K562 (cell line): ENCODE measurements around the gene USP17L13. TPM values are rescaled to one million over a fixed set of nuclear protein-coding genes. Genes with fewer than 3 reads are reported as not detected.
"Not testable (repeated sequence)": the region's sequence is repeated elsewhere in the genome, so short reads cannot be mapped to it uniquely, and the experiment has no call there.

Experiments used
- ATAC-seq: fragments of 200-7000 bp; cut with Tn5 transposase; 3 replicates; pipeline ENCODE4 v1.9.1; 2020; ENCODE audit warnings: moderate library complexity
- BruUV-seq: library from RNA; stranded (reverse); fragments of 400-500 nt; replicated peaks from 2 replicates; lab custom pipeline; 2021; lab: Mats Ljungman, UMichigan
- CTCF ChIA-PET: fragments of 300-600 bp; formaldehyde crosslinking; extraction: SDS; loops from one replicate; lab custom pipeline; 2021; ENCODE audit warnings: low intra/inter-chr PET ratio; lab: Yijun Ruan, JAX
- POLR2A ChIA-PET: fragments of 300-600, 350-650 bp; sonication (Branson Sonifier 250); formaldehyde crosslinking; extraction: SDS; loops from one replicate; lab custom pipeline; 2021; ENCODE audit warnings: antibody characterized with exemption, inconsistent platforms; lab: Yijun Ruan, JAX
- DNase-seq, 4 experiments: peaks; one replicate each; pipeline versions ENCODE4 v3.0.0 to v3.0.0-alpha.2; 2011 to 2018; ENCODE audit warnings: low spot score in 3 of 4, mixed read lengths in 3 of 4; ENCODE audit errors: extremely low read depth in 1 of 4
- FAIRE-seq: peaks from 2 replicates; lab custom pipeline; 2011; peaks lifted over from hg19 to GRCh38; lab: Jason Lieb, UNC
- H2AFZ ChIP-seq: 2 replicates; pipeline ENCODE4 v1.6.0; 2011; ENCODE audit warnings: low read depth, low read length, control low read depth, inconsistent platforms
- H3K27ac ChIP-seq: fragments of 200-600 bp; 3 replicates; pipeline ENCODE4 v1.8.0; 2011; ENCODE audit warnings: low read depth, mild to moderate bottlenecking, control low read depth, inconsistent platforms, low read length, moderate library complexity, mixed read lengths; ENCODE audit errors: extremely low read depth
- H3K27me3 ChIP-seq, 2 experiments: fragments of 300-600 bp in 1 of 2; 2 replicates in 1 of 2; 3 replicates in 1 of 2; pipeline versions ENCODE4 v1.6.0 to v1.8.0; 2011; ENCODE audit warnings: inconsistent platforms in 2 of 2, low read length in 2 of 2, mild to moderate bottlenecking in 1 of 2, mixed read lengths in 1 of 2, moderate library complexity in 1 of 2; ENCODE audit not compliant: control insufficient read depth in 2 of 2, insufficient read depth in 2 of 2
- H3K36me3 ChIP-seq: fragments of 300-600 bp; 3 replicates; pipeline ENCODE4 v1.8.0; 2011; ENCODE audit warnings: mild to moderate bottlenecking, low read length, inconsistent platforms; ENCODE audit not compliant: control insufficient read depth, insufficient read depth
- H3K4me1 ChIP-seq, 2 experiments: fragments of 200-600 bp in 1 of 2; replicated peaks in 1 of 2; 2 replicates in 1 of 2; 3 replicates in 1 of 2; pipeline versions ENCODE4 v1.5.1 to v1.8.0; 2011; ENCODE audit warnings: inconsistent platforms in 2 of 2, low read length in 2 of 2, mild to moderate bottlenecking in 1 of 2, mixed read lengths in 1 of 2, moderate library complexity in 1 of 2; ENCODE audit not compliant: control insufficient read depth in 2 of 2, insufficient read depth in 2 of 2
- H3K4me2 ChIP-seq: 2 replicates; pipeline ENCODE4 v1.6.1; 2011; ENCODE audit warnings: low read length, control low read depth, inconsistent platforms, mixed read lengths; ENCODE audit not compliant: insufficient read depth
- H3K4me3 ChIP-seq: fragments of 200-600 bp; sonication (generic), shearing (Covaris generic); 2 replicates; pipeline ENCODE4 v1.5.1; 2016; ENCODE audit warnings: control low read depth, inconsistent platforms
- H3K79me2 ChIP-seq: fragments of 200-600 bp; 3 replicates; pipeline ENCODE4 v1.8.0; 2011; ENCODE audit warnings: low read length, inconsistent platforms; ENCODE audit not compliant: control insufficient read depth, insufficient read depth
- H3K9ac ChIP-seq, 2 experiments: 2 replicates each; pipeline versions ENCODE4 v1.6.0 to v1.6.1; 2011; ENCODE audit warnings: low read depth in 2 of 2, low read length in 2 of 2, control low read depth in 1 of 2, inconsistent platforms in 1 of 2, mild to moderate bottlenecking in 1 of 2, mixed read lengths in 1 of 2; ENCODE audit not compliant: insufficient read depth in 1 of 2
- H3K9me1 ChIP-seq: one replicate; pipeline ENCODE4 v1.6.0; 2011; ENCODE audit warnings: inconsistent platforms, mild to moderate bottlenecking, low read length, moderate library complexity; ENCODE audit not compliant: control insufficient read depth, insufficient read depth
- H3K9me3 ChIP-seq: replicated peaks from 2 replicates; pipeline ENCODE4 v1.5.1; 2011; ENCODE audit warnings: low read depth, low read length, inconsistent platforms; ENCODE audit not compliant: control insufficient read depth, insufficient read depth
- H4K20me1 ChIP-seq: replicated peaks from 2 replicates; pipeline ENCODE4 v1.6.1; 2011; ENCODE audit warnings: low read length, inconsistent platforms, mixed read lengths; ENCODE audit not compliant: control insufficient read depth, insufficient read depth
- WGBS: fragments of 100-300 bp; shearing (Covaris generic); methylation state at CpG from one replicate; pipeline ENCODE4 v1.1.6; 2016; ENCODE audit warnings: low coverage, mixed read lengths; ENCODE audit not compliant: insufficient coverage; ENCODE audit errors: missing lambda C conversion rate; 5-methylcytosine and 5-hydroxymethylcytosine counted together
- in situ Hi-C: fragments of 300-500 bp; cut with MboI; formaldehyde crosslinking; loops from 4 replicates; pipeline ENCODE4 v1.15.0; 2018; ENCODE audit warnings: inconsistent platforms, mixed read lengths
- intact Hi-C: fragments of 100-400 bp; cut with micrococcal nuclease; formaldehyde crosslinking; loops from 2 replicates; pipeline ENCODE4 v1.14.2; 2022
- polyA plus RNA-seq, 8 experiments: library from polyadenylated mRNA; depleted of rRNA in 4 of 8; stranded (reverse) in 5 of 8; unstranded in 3 of 8; fragments of >200 nt; fragmentation: Nextera tagmentation in 2 of 8; fragmentation: Illumina TruSeq in 1 of 8; extraction: Ambion mirVana in 2 of 8; extraction: Trizol in 1 of 8; gene quantifications; 2 replicates each; pipeline versions ENCODE4 v1.2.1 to v1.2.3, GENCODE V29; 2011 to 2014; ENCODE audit warnings: inconsistent platforms in 1 of 8, missing spikeins in 1 of 8
- total RNA-seq, 7 experiments: library from RNA; depleted of rRNA in 6 of 7; stranded (reverse); fragments of >200 nt in 6 of 7; fragmentation: Illumina TruSeq in 2 of 7; extraction: Trizol in 2 of 7; gene quantifications; 2 replicates each; pipeline versions ENCODE4 v1.2.1 to v1.2.3, GENCODE V29; 2011 to 2021; ENCODE audit warnings: low replicate concordance in 1 of 7

USP17L13 gene
- total and polyA plus RNA-seq, 9 of the 15 experiments (the other 6 are each of a cell fraction or from before 2014, with no cell fraction given): not detected

DNA sequence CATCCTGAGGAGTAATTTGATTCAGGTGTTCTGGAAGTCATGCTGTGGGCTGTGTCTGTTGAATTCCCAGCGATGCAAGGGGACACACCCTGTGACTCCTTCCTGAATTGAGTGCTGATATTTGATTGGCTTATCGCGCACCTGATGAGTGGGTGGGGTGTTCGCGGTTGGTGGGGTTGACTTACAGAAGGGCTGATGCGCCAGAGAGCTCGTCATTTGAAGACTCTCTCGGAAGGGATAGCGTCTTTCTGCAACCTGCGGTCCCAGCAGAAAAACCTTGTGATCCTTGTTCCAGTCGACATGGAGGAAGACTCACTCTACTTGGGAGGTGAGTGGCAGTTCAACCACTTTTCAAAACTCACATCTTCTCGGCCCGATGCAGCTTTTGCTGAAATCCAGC, 28.4 kb downstream of the USP17L13 start, which contains the start of gene USP17L19:
Gene USP17L19 (plus strand): TSS at position 301 of the 400 bp plus-strand sequence. CDS start 0 bp downstream, at position 301.
- H3K9me3 ChIP-seq, H3K4me3 ChIP-seq, H3K27me3 ChIP-seq, H3K4me1 ChIP-seq, H4K20me1 ChIP-seq, H2AFZ ChIP-seq, intact Hi-C loops, DNase-seq, FAIRE-seq, POLR2A ChIA-PET, H3K27ac ChIP-seq, CTCF ChIA-PET, H3K9me1 ChIP-seq, H3K36me3 ChIP-seq, H3K9ac ChIP-seq, ATAC-seq, BruUV-seq, H3K4me2 ChIP-seq, H3K79me2 ChIP-seq: not testable (repeated sequence)
- WGBS: no CpG with 5 or more reads among the region's 13 CpGs
- in situ Hi-C loops: loop anchor here (25.0 kb wide), 1 partner anchor 266 kb away; no protein-coding TSS in a partner anchor

DNA sequence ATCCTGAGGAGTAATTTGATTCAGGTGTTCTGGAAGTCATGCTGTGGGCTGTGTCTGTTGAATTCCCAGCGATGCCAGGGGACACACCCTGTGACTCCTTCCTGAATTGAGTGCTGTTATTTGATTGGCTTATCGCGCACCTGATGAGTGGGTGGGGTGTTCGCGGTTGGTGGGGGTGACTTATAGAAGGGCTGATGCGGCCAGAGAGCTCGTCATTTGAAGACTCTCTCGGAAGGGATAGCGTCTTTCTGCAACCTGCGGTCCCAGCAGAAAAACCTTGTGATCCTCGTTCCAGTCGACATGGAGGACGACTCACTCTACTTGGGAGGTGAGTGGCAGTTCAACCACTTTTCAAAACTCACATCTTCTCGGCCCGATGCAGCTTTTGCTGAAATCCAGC, 33.1 kb downstream of the USP17L13 start, which contains the start of gene USP17L20:
Gene USP17L20 (plus strand): TSS at position 301 of the 400 bp plus-strand sequence. CDS start 0 bp downstream, at position 301.
- BruUV-seq, H3K4me1 ChIP-seq, FAIRE-seq, ATAC-seq, H3K9me3 ChIP-seq, H3K36me3 ChIP-seq, intact Hi-C loops, DNase-seq, H3K27ac ChIP-seq, H3K4me2 ChIP-seq, H3K27me3 ChIP-seq, CTCF ChIA-PET, H3K9ac ChIP-seq, H3K4me3 ChIP-seq, H2AFZ ChIP-seq, H3K79me2 ChIP-seq, POLR2A ChIA-PET, H4K20me1 ChIP-seq, H3K9me1 ChIP-seq: not testable (repeated sequence)
- in situ Hi-C loops: loop anchor here (25.0 kb wide), 1 partner anchor 271 kb away; no protein-coding TSS in a partner anchor
- no CpG with 5 or more reads among the region's 15 CpGs for WGBS

DNA sequence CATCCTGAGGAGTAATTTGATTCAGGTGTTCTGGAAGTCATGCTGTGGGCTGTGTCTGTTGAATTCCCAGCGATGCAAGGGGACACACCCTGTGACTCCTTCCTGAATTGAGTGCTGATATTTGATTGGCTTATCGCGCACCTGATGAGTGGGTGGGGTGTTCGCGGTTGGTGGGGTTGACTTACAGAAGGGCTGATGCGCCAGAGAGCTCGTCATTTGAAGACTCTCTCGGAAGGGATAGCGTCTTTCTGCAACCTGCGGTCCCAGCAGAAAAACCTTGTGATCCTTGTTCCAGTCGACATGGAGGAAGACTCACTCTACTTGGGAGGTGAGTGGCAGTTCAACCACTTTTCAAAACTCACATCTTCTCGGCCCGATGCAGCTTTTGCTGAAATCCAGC, 37.9 kb downstream of the USP17L13 start, which contains the start of gene USP17L21:
Gene USP17L21 (plus strand): TSS at position 301 of the 400 bp plus-strand sequence. CDS start 0 bp downstream, at position 301.
- H3K79me2 ChIP-seq, H3K27ac ChIP-seq, H3K36me3 ChIP-seq, H3K9me3 ChIP-seq, DNase-seq, POLR2A ChIA-PET, ATAC-seq, H3K4me1 ChIP-seq, FAIRE-seq, H3K27me3 ChIP-seq, BruUV-seq, H3K4me2 ChIP-seq, H4K20me1 ChIP-seq, H2AFZ ChIP-seq, CTCF ChIA-PET, H3K9me1 ChIP-seq, H3K4me3 ChIP-seq, H3K9ac ChIP-seq, intact Hi-C loops: not testable (repeated sequence)
- in situ Hi-C loops: loop anchor here (25.0 kb wide), 1 partner anchor 275 kb away; no protein-coding TSS in a partner anchor
- no CpG with 5 or more reads among the region's 13 CpGs for WGBS

DNA sequence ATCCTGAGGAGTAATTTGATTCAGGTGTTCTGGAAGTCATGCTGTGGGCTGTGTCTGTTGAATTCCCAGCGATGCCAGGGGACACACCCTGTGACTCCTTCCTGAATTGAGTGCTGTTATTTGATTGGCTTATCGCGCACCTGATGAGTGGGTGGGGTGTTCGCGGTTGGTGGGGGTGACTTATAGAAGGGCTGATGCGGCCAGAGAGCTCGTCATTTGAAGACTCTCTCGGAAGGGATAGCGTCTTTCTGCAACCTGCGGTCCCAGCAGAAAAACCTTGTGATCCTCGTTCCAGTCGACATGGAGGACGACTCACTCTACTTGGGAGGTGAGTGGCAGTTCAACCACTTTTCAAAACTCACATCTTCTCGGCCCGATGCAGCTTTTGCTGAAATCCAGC, 42.6 kb downstream of the USP17L13 start, which contains the start of gene USP17L22:
Gene USP17L22 (plus strand): TSS at position 301 of the 400 bp plus-strand sequence. CDS start 0 bp downstream, at position 301.
- H3K27ac ChIP-seq, BruUV-seq, H3K4me2 ChIP-seq, H3K36me3 ChIP-seq, H3K27me3 ChIP-seq, DNase-seq, H3K9me3 ChIP-seq, POLR2A ChIA-PET, H2AFZ ChIP-seq, H3K9ac ChIP-seq, H3K79me2 ChIP-seq, CTCF ChIA-PET, intact Hi-C loops, H3K4me1 ChIP-seq, FAIRE-seq, ATAC-seq, H3K4me3 ChIP-seq, H4K20me1 ChIP-seq, H3K9me1 ChIP-seq: not testable (repeated sequence)
- in situ Hi-C loops: loop anchor here (25.0 kb wide), 1 partner anchor 280 kb away; no protein-coding TSS in a partner anchor
- no CpG with 5 or more reads among the region's 15 CpGs for WGBS
